ENCODE measurements around the gene LLCFC1.

DNA sequence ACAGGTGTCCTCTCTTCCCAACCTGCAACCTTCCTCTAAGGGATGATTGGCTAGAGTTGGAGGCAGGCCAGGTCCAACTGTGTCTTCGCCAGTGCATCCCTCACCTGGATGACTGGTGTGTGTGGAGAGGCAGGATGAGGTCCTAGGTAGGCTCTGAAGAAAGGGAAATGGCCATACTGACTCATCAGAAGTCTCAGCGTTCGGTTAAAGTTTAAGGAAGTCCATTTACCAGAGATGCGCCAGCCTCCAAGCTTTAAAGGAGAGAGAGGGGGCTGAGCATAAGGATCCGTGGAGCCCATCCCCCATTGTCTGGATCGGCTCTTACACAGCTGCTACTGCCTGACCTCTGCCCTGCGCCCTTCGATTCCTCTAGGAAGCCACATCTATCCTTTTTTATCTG is 18.4 kb downstream of the LLCFC1 start:
- TF ChIP-seq POLR2A (IDR thresholded peaks at IDR 0.05; ENCODE audit: low read depth, low read length) (no peak), TAF1 (IDR thresholded peaks at IDR 0.05; ENCODE audit: borderline replicate concordance, low read depth, low read length) (no peak)
